Measurements from ENCODE around the gene NINL.

GRCh38 chr20:25480156-25480555 is 105.2 kb downstream of the NINL start:
- TF ChIP-seq CTCF (IDR thresholded peaks at IDR 0.05) (no peak), POLR2A (IDR thresholded peaks at IDR 0.05) (no peak)

Measured in Peyer's patch (tissue), 4 donors.